Measurements from ENCODE around the gene TCF7L1. TPM values are rescaled to one million over a fixed set of nuclear protein-coding genes. Genes with fewer than 3 reads are reported as not detected.

Gene TCF7L1
- total RNA-seq, 2 experiments from 2014 or later = 0.07 TPM; not detected in 1

DNA sequence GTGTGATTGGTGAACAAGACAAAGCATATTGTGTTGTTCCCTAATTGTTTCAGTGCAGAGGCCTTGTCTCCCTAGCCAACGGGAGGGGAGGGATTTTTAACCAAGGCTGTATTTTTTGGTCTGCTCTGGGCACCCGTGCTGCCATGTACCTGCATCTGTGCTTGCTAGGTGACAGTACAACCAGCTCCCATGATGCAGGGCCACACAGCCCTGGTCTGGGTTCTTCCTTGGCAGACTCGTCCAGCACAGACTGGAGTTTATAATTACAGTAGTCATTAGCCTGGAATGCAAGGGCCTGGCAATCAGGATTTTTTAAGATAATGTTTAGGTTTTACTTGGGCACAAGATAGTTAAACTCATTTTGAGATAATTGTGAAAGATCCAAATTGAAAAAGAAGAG is 36.4 kb downstream of the TCF7L1 start:
- intact Hi-C loops (cut with micrococcal nuclease) = no loop called here
- CTCF ChIA-PET = no interaction called here

DNA sequence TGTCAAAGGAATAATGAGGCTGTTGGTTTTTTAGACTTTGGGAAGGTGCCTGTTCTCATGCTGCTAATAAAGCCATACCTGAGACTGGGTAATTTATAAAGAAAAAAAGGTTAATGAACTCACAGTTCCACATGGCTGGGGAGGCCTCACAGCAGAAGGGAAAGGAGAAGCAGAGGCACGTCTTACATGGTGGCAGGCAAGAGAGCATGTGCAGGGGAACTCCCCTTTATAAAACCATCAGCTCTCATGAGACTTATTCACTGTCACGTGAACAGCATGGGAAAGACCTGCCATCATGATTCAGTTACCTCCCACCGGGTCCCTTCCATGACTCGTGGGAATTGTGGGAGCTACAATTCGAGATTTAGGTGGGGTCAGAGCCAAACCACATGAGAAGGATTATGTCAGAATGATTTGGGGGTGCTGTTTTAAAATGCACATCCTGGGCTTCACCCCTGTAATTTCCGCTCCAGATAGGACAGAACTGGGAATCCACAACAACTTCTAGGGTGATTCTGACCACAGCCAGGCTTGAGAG is 37.8 kb downstream of the TCF7L1 start:
- intact Hi-C loops (cut with micrococcal nuclease) = no loop called here
- H3K4me3 Mint-ChIP-seq = no peak overlapping the region
- no peak overlapping the region for H3K27ac Mint-ChIP-seq
- CTCF ChIA-PET = no interaction called here
- H3K27me3 Mint-ChIP-seq (ENCODE audit: low read depth) = no peaks in the 10 kb centered on the region
- H3K4me1 Mint-ChIP-seq (ENCODE audit: low read depth) = no peaks in the 10 kb centered on the region
- H3K36me3 Mint-ChIP-seq (ENCODE audit: low read depth) = no peaks in the 10 kb centered on the region
- no peak for DNase-seq
- H3K9me3 Mint-ChIP-seq = no peaks in the 10 kb centered on the region

More for the DNA sequence above, 36.4 kb downstream of the TCF7L1 start:
- no peak overlapping the region for H3K4me3 Mint-ChIP-seq
- no peaks in the 10 kb centered on the region for H3K27me3 Mint-ChIP-seq (ENCODE audit: low read depth)
- no peak for DNase-seq
- H3K4me1 Mint-ChIP-seq (ENCODE audit: low read depth) = no peaks in the 10 kb centered on the region
- H3K27ac Mint-ChIP-seq = no peak overlapping the region
- no peaks in the 10 kb centered on the region for H3K9me3 Mint-ChIP-seq
- H3K36me3 Mint-ChIP-seq (ENCODE audit: low read depth) = no peaks in the 10 kb centered on the region

DNA sequence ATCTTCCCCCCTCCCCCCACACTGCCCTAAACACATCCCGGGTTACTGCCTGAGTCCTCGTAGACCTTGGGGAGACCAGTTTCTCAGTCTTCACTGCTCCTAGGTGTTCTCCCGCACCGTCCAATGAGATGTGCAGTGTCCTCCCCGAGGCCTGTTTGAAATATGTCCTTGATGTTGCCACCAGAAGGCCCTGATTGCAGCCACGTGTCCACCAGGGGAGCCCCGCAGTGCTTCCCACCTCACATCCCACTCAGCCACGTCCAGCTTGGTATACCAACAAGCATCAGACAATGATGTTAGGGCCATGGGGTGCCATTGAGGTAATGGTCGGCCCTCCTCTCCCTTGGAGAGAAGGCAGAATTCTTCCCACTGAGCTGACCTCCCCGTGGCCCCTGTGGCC is 38.7 kb downstream of the TCF7L1 start:
- CTCF ChIA-PET = interaction anchor here (0.6 kb wide), 1 partner anchor 114 kb away, joined by 4 read pairs; no protein-coding TSS in a partner anchor
- Mint-ChIP-seq H3K4me1 (ENCODE audit: low read depth) (no peaks in the 10 kb centered on the region), H3K27ac (no peak overlapping the region), H3K4me3 (no peak overlapping the region), H3K27me3 (ENCODE audit: low read depth) (no peaks in the 10 kb centered on the region), H3K9me3 (no peaks in the 10 kb centered on the region), H3K36me3 (ENCODE audit: low read depth) (no peaks in the 10 kb centered on the region)
- no peak for DNase-seq
- intact Hi-C loops (cut with micrococcal nuclease) = no loop called here

DNA sequence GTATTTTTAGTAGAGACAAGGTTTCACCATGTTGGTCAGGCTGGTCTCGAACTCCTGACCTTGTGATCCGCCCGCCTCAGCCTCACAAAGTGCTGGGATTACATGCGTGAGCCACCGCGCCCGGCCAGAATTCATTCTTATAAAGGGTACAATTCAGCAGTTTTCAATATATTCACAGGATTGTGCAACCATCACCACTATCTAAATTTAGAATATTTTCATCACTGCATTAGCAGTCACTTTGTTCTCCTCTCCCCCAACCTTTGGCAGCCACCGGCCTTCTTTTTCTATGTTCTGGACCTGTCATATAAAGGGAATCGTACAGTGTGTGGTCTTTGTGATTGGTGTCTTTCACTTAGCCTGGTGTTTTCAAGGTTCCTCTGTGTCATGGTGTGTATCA is 40.7 kb downstream of the TCF7L1 start:
- no peak overlapping the region for H3K27ac Mint-ChIP-seq
- CTCF ChIA-PET = no interaction called here
- H3K4me3 Mint-ChIP-seq = no peak overlapping the region
- intact Hi-C loops (cut with micrococcal nuclease) = no loop called here
- H3K4me1 Mint-ChIP-seq (ENCODE audit: low read depth) = no peaks in the 10 kb centered on the region
- no peaks in the 10 kb centered on the region for H3K36me3 Mint-ChIP-seq (ENCODE audit: low read depth)
- H3K27me3 Mint-ChIP-seq (ENCODE audit: low read depth) = no peaks in the 10 kb centered on the region
- H3K9me3 Mint-ChIP-seq = no peaks in the 10 kb centered on the region
- no peak for DNase-seq

DNA sequence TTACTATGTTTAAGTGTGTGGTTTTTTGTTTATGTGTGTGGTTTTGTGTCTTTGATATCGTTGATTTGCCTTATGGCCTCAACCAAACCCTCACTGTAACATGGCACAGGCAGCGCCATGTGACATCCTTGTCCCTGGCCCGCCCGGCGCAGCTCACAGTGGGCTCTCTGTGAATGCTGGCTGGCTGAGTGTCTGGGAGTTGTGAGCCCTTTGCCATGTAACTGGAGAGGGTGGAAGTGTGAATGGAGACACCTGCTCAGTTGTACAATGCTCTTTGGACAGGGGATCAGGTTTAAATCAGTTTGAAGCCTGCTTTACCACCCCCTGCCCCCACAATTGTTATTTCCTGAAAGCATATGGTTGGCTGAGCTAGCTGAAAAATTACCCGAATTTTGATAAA is 41.8 kb downstream of the TCF7L1 start:
- no peak overlapping the region for H3K4me3 Mint-ChIP-seq
- no peaks in the 10 kb centered on the region for H3K36me3 Mint-ChIP-seq (ENCODE audit: low read depth)
- intact Hi-C loops (cut with micrococcal nuclease) = no loop called here
- no peaks in the 10 kb centered on the region for H3K9me3 Mint-ChIP-seq
- no peaks in the 10 kb centered on the region for H3K4me1 Mint-ChIP-seq (ENCODE audit: low read depth)
- CTCF ChIA-PET = interaction anchor here (2.0 kb wide), 1 partner anchor 126 kb away, joined by 8 read pairs; no protein-coding TSS in a partner anchor
- H3K27me3 Mint-ChIP-seq (ENCODE audit: low read depth) = no peaks in the 10 kb centered on the region
- DNase-seq = no peak
- H3K27ac Mint-ChIP-seq = no peak overlapping the region

DNA sequence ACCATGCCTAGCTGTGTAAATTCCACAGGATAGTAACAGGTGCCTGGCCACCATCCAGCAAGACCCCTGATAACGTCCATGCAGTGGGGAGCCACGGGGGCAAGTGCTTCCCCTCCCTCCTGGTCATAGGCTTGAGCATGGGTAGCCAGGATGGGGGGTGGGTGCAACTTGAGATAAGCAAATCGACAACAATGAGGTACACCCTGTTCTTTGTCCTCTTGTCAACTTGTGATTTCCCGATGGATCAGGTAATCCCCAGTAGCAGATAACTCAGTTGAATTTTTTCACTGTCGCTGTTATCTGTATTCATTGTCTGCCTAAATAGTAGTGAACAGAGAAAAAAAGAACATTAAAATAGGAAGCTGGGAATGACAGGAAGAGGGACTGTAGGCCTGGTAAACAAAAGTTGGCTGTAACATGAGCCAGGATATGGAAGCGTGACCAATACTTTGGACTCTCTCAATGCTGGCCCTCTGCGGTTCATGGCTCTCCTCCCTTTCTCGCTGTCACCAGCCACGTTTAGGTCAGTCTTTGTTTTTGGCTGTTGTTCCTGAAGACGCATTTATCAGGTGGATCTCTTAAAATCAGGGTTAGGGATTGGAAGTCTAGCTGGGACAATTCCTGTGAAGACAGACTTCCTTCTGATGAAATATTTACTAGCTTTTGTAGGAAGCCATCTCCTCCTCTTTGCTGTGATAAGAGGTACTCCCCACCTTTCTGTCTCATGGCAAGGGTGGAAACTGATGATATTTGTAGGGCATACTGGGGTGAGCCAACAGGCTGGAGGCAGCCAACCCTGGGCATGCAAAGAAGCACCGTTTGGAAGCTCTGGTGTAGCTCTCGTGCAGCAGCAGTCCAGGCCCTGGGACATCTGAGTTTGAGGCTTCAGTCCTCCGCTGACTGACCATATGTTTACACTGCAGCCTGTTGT is 42.4 kb downstream of the TCF7L1 start:
- H3K27me3 Mint-ChIP-seq (ENCODE audit: low read depth) = no peaks in the 10 kb centered on the region
- no peak overlapping the region for H3K27ac Mint-ChIP-seq
- CTCF ChIA-PET = interaction anchor here (2.0 kb wide), 1 partner anchor 125 kb away, joined by 8 read pairs; no protein-coding TSS in a partner anchor
- H3K4me1 Mint-ChIP-seq (ENCODE audit: low read depth) = no peaks in the 10 kb centered on the region
- no peak overlapping the region for H3K4me3 Mint-ChIP-seq
- intact Hi-C loops (cut with micrococcal nuclease) = no loop called here
- no peak for DNase-seq
- H3K9me3 Mint-ChIP-seq = no peaks in the 10 kb centered on the region
- no peaks in the 10 kb centered on the region for H3K36me3 Mint-ChIP-seq (ENCODE audit: low read depth)

DNA sequence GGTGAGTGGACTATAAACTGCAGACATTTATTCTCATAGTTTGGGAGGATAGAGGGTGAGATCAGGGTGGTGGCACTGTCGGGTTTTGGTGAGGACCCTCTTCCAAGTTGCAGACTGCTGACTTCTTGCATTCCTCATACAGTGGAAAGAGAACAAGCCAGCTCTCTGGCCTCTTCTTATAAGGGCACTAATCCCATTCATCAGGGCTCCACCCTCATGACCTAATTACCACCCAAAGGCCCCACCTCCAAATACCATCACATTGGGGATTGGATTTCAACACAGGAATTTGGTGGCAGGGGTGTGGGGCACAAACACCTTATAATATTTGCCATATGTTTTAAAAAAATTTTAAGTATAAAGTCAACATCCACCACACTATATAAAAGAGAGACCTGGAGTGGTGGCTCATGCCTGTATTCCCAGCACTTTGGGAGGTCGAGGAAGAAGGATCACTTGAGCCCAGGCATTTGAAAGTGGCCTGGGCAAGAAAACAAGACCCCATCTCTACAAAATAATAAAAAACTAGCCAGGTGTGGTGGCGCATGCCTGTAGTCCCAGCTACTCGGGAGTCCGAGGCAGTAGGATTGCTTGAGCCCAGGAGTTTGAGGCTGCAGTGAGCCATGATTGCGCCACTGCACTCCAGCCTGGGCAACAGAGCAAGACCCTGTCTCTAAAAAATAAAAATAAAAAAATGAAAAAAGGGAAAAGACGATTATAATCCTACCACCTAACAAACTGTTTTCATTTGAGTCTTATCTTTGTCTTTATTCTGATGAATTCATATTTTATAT is 44.0 kb downstream of the TCF7L1 start:
- Mint-ChIP-seq H3K27ac (no peak overlapping the region), H3K9me3 (no peaks in the 10 kb centered on the region), H3K4me1 (ENCODE audit: low read depth) (no peaks in the 10 kb centered on the region), H3K36me3 (ENCODE audit: low read depth) (no peaks in the 10 kb centered on the region), H3K4me3 (no peak overlapping the region), H3K27me3 (ENCODE audit: low read depth) (no peaks in the 10 kb centered on the region)
- intact Hi-C loops (cut with micrococcal nuclease) = no loop called here
- no peak for DNase-seq
- CTCF ChIA-PET = no interaction called here

DNA sequence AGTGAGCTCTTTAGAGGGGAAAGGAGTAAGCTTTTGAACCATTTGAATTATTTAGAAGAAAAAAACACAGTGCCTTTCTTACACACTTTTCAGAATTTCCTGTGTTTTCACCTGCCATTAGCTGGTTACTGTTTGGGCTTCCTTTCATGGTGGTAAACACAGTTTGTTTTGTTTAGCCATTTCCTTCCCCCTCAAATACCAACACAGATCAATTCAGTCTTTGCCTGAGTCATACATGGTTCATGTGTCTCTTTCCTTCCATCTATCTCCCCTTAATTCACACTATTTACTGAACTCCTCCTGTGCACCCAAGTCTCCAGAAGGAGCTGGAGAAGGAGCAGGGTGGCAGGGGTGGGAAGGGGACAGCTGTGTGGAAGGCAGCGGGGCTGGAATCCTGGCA is 45.0 kb downstream of the TCF7L1 start:
- no peak for DNase-seq
- H3K4me1 Mint-ChIP-seq (ENCODE audit: low read depth) = no peaks in the 10 kb centered on the region
- no peak overlapping the region for H3K27ac Mint-ChIP-seq
- intact Hi-C loops (cut with micrococcal nuclease) = no loop called here
- H3K9me3 Mint-ChIP-seq = no peaks in the 10 kb centered on the region
- H3K4me3 Mint-ChIP-seq = no peak overlapping the region
- CTCF ChIA-PET = no interaction called here
- no peaks in the 10 kb centered on the region for H3K36me3 Mint-ChIP-seq (ENCODE audit: low read depth)
- H3K27me3 Mint-ChIP-seq (ENCODE audit: low read depth) = no peaks in the 10 kb centered on the region

DNA sequence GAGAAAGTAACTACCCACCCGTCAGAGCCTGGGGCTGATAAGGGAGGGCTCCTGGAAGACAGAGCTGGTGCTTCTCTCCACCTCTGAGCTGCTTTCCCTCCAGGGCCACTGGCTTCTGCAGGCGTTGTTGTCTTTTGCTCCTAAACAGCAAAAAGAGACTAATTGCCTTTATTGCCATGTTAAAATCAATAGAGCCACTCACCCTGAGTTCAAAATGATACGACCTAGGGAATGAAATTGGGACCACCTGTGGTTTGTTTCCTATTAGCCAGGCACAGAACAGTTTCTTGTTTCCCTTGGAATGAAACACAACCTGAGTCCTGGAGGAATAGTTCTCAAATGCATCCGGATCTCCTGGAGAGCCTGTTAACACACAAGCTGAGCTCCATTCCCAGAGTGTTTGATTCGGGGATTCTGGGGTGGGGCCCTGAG is 45.8 kb downstream of the TCF7L1 start:
- Mint-ChIP-seq H3K4me1 (ENCODE audit: low read depth) (no peaks in the 10 kb centered on the region), H3K4me3 (no peak overlapping the region)

DNA sequence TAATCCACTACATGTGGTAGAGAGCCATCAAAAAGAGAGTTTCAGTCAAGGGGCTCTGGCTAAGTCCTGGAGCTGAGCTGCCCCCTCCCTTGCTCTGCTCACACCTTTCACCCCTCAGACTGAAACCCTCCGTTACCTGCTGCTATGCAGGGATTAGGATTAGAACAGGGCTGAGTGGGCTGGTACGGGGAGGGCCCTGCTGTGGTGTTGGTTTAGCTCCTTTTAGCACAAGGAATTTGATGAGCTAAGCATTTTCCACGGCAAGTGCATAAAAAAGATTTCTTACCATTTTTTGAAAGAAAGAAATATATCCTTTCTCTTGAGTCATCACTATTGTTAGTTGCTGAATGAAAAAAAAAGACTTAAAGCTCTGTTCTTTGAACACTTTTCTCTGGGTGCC is 46.3 kb downstream of the TCF7L1 start:
- CTCF ChIA-PET = no interaction called here
- H3K36me3 Mint-ChIP-seq (ENCODE audit: low read depth) = no peaks in the 10 kb centered on the region
- no peak for DNase-seq
- H3K9me3 Mint-ChIP-seq = no peaks in the 10 kb centered on the region
- H3K4me1 Mint-ChIP-seq (ENCODE audit: low read depth) = no peaks in the 10 kb centered on the region
- intact Hi-C loops (cut with micrococcal nuclease) = no loop called here
- no peaks in the 10 kb centered on the region for H3K27me3 Mint-ChIP-seq (ENCODE audit: low read depth)
- H3K27ac Mint-ChIP-seq = no peak overlapping the region
- no peak overlapping the region for H3K4me3 Mint-ChIP-seq

More for the DNA sequence above, 45.8 kb downstream of the TCF7L1 start:
- H3K9me3 Mint-ChIP-seq = no peaks in the 10 kb centered on the region
- H3K27me3 Mint-ChIP-seq (ENCODE audit: low read depth) = no peaks in the 10 kb centered on the region
- intact Hi-C loops (cut with micrococcal nuclease) = no loop called here
- H3K36me3 Mint-ChIP-seq (ENCODE audit: low read depth) = no peaks in the 10 kb centered on the region
- CTCF ChIA-PET = no interaction called here
- no peak overlapping the region for H3K27ac Mint-ChIP-seq
- no peak for DNase-seq

DNA sequence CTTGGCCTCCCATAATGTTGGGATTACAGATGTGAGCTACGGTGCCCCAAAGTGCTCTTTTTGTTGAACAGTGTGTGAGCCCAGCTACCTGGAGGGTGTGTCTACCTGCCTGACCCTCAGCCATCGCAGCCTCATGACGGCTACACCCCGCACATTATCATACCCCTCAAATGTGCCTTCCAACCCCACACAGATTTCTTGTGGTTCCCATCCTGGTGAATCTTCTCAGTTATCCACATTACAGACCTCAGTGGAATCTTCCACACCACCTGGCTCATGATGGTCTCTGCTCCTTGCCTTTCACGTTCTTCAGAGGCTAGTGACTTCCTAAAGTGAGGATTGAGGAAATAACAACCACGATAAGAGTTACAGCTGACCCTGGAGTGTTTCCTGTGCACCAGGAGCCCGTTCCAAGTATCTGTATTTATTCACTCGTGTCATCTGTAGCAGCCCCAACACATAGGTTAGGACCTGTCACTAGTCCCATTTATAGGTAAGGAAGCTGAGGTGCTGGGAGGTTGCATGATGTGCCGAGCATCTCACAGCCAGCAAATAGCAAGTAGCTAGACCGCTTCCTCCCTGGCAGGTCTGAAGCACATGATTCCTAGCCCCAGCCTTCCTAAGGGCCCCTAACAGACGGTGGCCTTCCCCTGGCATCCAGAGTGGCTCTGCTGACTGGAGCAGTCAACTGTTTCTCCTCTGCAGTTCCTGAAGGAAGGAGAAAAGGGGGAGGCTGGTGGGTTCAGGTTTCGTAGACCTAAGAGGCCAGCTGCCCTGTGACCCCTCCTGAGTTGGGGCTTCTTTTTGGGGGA is 47.3 kb downstream of the TCF7L1 start:
- no peaks in the 10 kb centered on the region for H3K36me3 Mint-ChIP-seq (ENCODE audit: low read depth)
- DNase-seq = no peak
- CTCF ChIA-PET = no interaction called here
- H3K9me3 Mint-ChIP-seq = no peaks in the 10 kb centered on the region
- intact Hi-C loops (cut with micrococcal nuclease) = no loop called here
- H3K27ac Mint-ChIP-seq = no peak overlapping the region
- no peak overlapping the region for H3K4me3 Mint-ChIP-seq
- no peaks in the 10 kb centered on the region for H3K27me3 Mint-ChIP-seq (ENCODE audit: low read depth)
- H3K4me1 Mint-ChIP-seq (ENCODE audit: low read depth) = no peaks in the 10 kb centered on the region

DNA sequence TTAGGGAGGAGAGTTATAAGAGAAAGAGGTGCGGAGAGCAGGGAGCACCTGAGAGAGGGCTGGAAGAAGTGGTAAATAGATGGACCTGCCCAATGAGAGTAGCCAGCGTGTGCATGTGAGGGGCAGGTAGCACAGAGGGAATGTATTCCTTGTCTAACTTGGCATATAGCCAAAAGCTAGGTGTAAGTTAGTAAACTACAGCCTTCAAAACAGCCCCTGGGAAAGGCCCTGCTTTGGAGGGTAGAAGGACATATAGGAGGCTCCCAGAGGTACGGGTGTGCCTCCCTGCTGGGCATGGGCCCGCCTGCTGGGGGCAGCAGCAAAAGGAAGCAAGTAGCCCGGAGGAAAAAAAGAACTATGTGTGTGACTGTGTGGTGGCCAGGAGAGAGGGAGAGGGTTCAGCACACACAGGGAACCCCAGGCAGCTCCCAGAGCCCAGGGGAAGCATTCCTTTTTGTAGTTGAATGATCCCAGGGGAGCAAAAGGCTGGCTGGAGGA is 48.0 kb downstream of the TCF7L1 start:
- Mint-ChIP-seq H3K36me3 (ENCODE audit: low read depth) (no peaks in the 10 kb centered on the region), H3K27me3 (ENCODE audit: low read depth) (no peaks in the 10 kb centered on the region), H3K4me3 (no peak overlapping the region), H3K27ac (no peak overlapping the region), H3K9me3 (no peaks in the 10 kb centered on the region), H3K4me1 (ENCODE audit: low read depth) (no peaks in the 10 kb centered on the region)
- no peak for DNase-seq
- CTCF ChIA-PET = no interaction called here
- intact Hi-C loops (cut with micrococcal nuclease) = no loop called here

Data from activated naive CD4-positive, alpha-beta T cell treated with anti-CD3 and anti-CD28 coated beads for 36 hours (primary cell).